ENCODE results near the gene SLC22A14. TPM values are rescaled to one million over a fixed set of nuclear protein-coding genes. Genes with fewer than 3 reads are reported as not detected.

The SLC22A14 gene
- total and polyA plus RNA-seq, 2 donors (not counting 3 experiments of a cell fraction or from before 2014, with no cell fraction given): not detected

DNA sequence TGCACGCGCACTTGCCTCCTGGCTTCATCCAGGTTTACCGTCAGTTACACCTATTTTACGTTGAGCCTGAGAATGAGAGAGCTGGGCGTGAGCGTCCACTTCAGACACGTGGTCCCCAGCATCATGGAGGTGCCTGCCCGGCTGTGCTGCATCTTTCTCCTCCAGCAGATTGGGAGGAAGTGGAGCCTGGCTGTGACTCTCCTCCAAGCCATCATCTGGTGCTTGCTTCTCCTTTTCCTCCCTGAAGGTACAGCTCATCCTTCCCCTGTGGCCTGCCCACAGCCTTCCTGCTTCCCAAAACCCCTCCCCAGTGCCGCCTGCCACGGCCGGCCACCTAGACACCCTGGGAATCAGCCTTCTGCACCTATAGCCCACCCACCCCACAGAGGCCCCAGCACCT lies 31.6 kb downstream of the SLC22A14 start:
- no peak overlapping the region for H3K4me3 ChIP-seq (replicated peaks in 1 of 3; ENCODE audit: insufficient read depth in 1 of 3, low read depth in 1 of 3, low read length in 3 of 3)
- no peaks in the 10 kb centered on the region for H3K79me2 ChIP-seq (ENCODE audit: control insufficient read depth, insufficient read depth, low read length)
- FAIRE-seq: no peak
- H3K9me3 ChIP-seq (replicated peaks; ENCODE audit: control insufficient read depth, insufficient read depth, low read length): no peaks in the 10 kb centered on the region
- BruUV-seq (replicated peaks): no TSS peak
- H3K4me1 ChIP-seq (ENCODE audit: control insufficient read depth, extremely low read depth, insufficient read depth, low read length): no peaks in the 10 kb centered on the region
- no peaks in the 10 kb centered on the region for H4K20me1 ChIP-seq (replicated peaks; ENCODE audit: control insufficient read depth, extremely low read depth, insufficient read depth, low read length)
- CTCF ChIA-PET: no interaction called here
- POLR2A ChIA-PET: no interaction called here
- H3K36me3 ChIP-seq (ENCODE audit: control insufficient read depth in 2 of 2, extremely low read depth in 1 of 2, insufficient read depth in 2 of 2, low read length in 2 of 2): no peaks in the 10 kb centered on the region
- H3K27me3 ChIP-seq (ENCODE audit: control insufficient read depth in 2 of 2, insufficient read depth in 2 of 2, low read length in 2 of 2): no peaks in the 10 kb centered on the region
- no peak overlapping the region for H3K9ac ChIP-seq (replicated peaks; ENCODE audit: extremely low read depth, insufficient read depth, low read length)
- TF ChIP-seq MYC (IDR thresholded peaks at IDR 0.05; ENCODE audit: low read depth, low read length) (no peak), POLR2A (IDR thresholded peaks at IDR 0.05; ENCODE audit: low read depth, low read length) (no peak), JUN (IDR thresholded peaks at IDR 0.05; ENCODE audit: borderline replicate concordance, insufficient read depth, insufficient read length, low read depth) (no peak), POLR2AphosphoS5 (IDR thresholded peaks at IDR 0.05; ENCODE audit: insufficient read depth, low read depth, low read length) (no peak), GATA2 (IDR thresholded peaks at IDR 0.05; ENCODE audit: insufficient read depth, insufficient read length, low read depth, low read length) (no peak), EZH2 (IDR thresholded peaks at IDR 0.05; ENCODE audit: borderline replicate concordance, low read depth, low read length, severe bottlenecking) (no peak), FOS (IDR thresholded peaks at IDR 0.05; ENCODE audit: borderline replicate concordance, insufficient read depth, low read length) (no peak)
- TF ChIP-seq, protein P1, sequence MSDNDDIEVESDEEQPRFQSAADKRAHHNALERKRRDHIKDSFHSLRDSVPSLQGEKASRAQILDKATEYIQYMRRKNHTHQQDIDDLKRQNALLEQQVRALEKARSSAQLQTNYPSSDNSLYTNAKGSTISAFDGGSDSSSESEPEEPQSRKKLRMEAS (IDR thresholded peaks at IDR 0.05; ENCODE audit: insufficient read depth, insufficient read length): no peak
- TF ChIP-seq, protein P2, sequence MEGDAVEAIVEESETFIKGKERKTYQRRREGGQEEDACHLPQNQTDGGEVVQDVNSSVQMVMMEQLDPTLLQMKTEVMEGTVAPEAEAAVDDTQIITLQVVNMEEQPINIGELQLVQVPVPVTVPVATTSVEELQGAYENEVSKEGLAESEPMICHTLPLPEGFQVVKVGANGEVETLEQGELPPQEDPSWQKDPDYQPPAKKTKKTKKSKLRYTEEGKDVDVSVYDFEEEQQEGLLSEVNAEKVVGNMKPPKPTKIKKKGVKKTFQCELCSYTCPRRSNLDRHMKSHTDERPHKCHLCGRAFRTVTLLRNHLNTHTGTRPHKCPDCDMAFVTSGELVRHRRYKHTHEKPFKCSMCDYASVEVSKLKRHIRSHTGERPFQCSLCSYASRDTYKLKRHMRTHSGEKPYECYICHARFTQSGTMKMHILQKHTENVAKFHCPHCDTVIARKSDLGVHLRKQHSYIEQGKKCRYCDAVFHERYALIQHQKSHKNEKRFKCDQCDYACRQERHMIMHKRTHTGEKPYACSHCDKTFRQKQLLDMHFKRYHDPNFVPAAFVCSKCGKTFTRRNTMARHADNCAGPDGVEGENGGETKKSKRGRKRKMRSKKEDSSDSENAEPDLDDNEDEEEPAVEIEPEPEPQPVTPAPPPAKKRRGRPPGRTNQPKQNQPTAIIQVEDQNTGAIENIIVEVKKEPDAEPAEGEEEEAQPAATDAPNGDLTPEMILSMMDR (IDR thresholded peaks at IDR 0.05; ENCODE audit: extremely low read depth in 1 of 2, insufficient read depth in 1 of 2, low read depth in 1 of 2, low read length in 2 of 2): no peak
- H3K27ac ChIP-seq (ENCODE audit: insufficient read depth, low read depth, low read length): no peak overlapping the region
- H3K4me2 ChIP-seq (ENCODE audit: insufficient read depth, low read length): no peak overlapping the region
- H3K9me1 ChIP-seq (replicated peaks; ENCODE audit: control insufficient read depth, extremely low read depth, insufficient read depth, low read length): no peaks in the 10 kb centered on the region
- no peak for DNase-seq (ENCODE audit: low read depth, low spot score)
- H2AFZ ChIP-seq (ENCODE audit: low read depth, low read length): no peak overlapping the region
- intact Hi-C loops (cut with micrococcal nuclease): no loop called here
- dilution Hi-C loops (cut with MboI; ENCODE audit: extremely low pct_ligation_motif_present, low sequenced_read_pairs): no loop called here

Data from endothelial cell of umbilical vein (primary cell).